HEK293T (cell line): ENCODE measurements around the gene EVA1A.

ENCODE experiments used
- CTCF ChIA-PET: fragments of 350-600 bp; formaldehyde crosslinking; extraction: SDS; loops from one replicate; lab custom pipeline; 2021; ENCODE audit warnings: antibody characterized with exemption, inconsistent platforms; lab: Yijun Ruan, JAX
- POLR2A ChIA-PET: fragments of 350-600 bp; formaldehyde crosslinking; extraction: SDS; loops from one replicate; lab custom pipeline; 2020; ENCODE audit warnings: antibody characterized with exemption, inconsistent platforms; lab: Yijun Ruan, JAX
- DNase-seq: peaks from one replicate; pipeline ENCODE4 v3.0.0; 2012; ENCODE audit warnings: mixed read lengths; ENCODE audit errors: extremely low spot score
- ARNT ChIP-seq: fragments of 450-650 bp; IDR thresholded peaks from 2 replicates; pipeline ENCODE4 v1.6.1; 2017; ENCODE audit warnings: mild to moderate bottlenecking
- BHLHE40 ChIP-seq: fragments of 450-650 bp; IDR thresholded peaks from 2 replicates; pipeline ENCODE4 v1.6.1; 2016; ENCODE audit warnings: mild to moderate bottlenecking, moderate library complexity, borderline replicate concordance
- CTBP1 ChIP-seq: fragments of 450-650 bp; IDR thresholded peaks from 2 replicates; pipeline ENCODE4 v1.6.1; 2016; ENCODE audit warnings: borderline replicate concordance
- ELF4 ChIP-seq: fragments of 450-650 bp; IDR thresholded peaks from 2 replicates; pipeline ENCODE4 v1.6.1; 2017; ENCODE audit warnings: antibody characterized with exemption
- FOXA1 ChIP-seq: fragments of 450-650 bp; IDR thresholded peaks from 2 replicates; pipeline ENCODE4 v1.6.1; 2016; ENCODE audit warnings: mild to moderate bottlenecking
- FOXK2 ChIP-seq: fragments of 450-650 bp; IDR thresholded peaks from 2 replicates; pipeline ENCODE4 v1.6.1; 2016; ENCODE audit warnings: mild to moderate bottlenecking
- FOXM1 ChIP-seq: fragments of 450-650 bp; IDR thresholded peaks from 2 replicates; pipeline ENCODE4 v1.6.1; 2017; ENCODE audit warnings: mild to moderate bottlenecking, borderline replicate concordance
- HDGF ChIP-seq: fragments of 450-650 bp; IDR thresholded peaks from 2 replicates; pipeline ENCODE4 v1.6.1; 2017; ENCODE audit warnings: antibody characterized with exemption, borderline replicate concordance
- L3MBTL2 ChIP-seq: fragments of 450-650 bp; conservative IDR thresholded peaks from 2 replicates; pipeline ENCODE4 v1.6.1; 2016; ENCODE audit warnings: mild to moderate bottlenecking
- LEF1 ChIP-seq: fragments of 450-650 bp; IDR thresholded peaks from 2 replicates; pipeline ENCODE4 v1.6.1; 2017; ENCODE audit warnings: mild to moderate bottlenecking, borderline replicate concordance
- NFRKB ChIP-seq: fragments of 450-650 bp; IDR thresholded peaks from 2 replicates; pipeline ENCODE4 v1.6.1; 2016; ENCODE audit warnings: mild to moderate bottlenecking, moderate library complexity
- PKNOX1 ChIP-seq: fragments of 450-650 bp; IDR thresholded peaks from 2 replicates; pipeline ENCODE4 v1.6.1; 2016
- SP1 ChIP-seq: fragments of 450-650 bp; IDR thresholded peaks from 2 replicates; pipeline ENCODE4 v1.6.1; 2017
- SUZ12 ChIP-seq: fragments of 450-650 bp; IDR thresholded peaks from 2 replicates; pipeline ENCODE4 v1.6.1; 2016; ENCODE audit warnings: mild to moderate bottlenecking
- TARDBP ChIP-seq: fragments of 450-650 bp; IDR thresholded peaks from 2 replicates; pipeline ENCODE4 v1.6.1; 2016
- ZNF384 ChIP-seq: fragments of 450-650 bp; IDR thresholded peaks from 2 replicates; pipeline ENCODE4 v1.6.1; 2016

The EVA1A gene

GRCh38 chr2:75565472-75566462, 5.0 kb upstream of the EVA1A start:
- no peak for DNase-seq
- POLR2A ChIA-PET, result no interaction called here
- TF ChIP-seq FOXM1, result no peak
- TF ChIP-seq PKNOX1, result peak; percentile 54
- CTCF ChIA-PET, result no interaction called here

- ChIA-PET POLR2A (no interaction called here), CTCF (no interaction called here)
- DNase-seq, result no peak
Observed at GRCh38 chr2:75564713-75565359, 4.1 kb upstream of the EVA1A start.

GRCh38 chr2:75564026-75564688, 3.4 kb upstream of the EVA1A start:
- CTCF ChIA-PET, result no interaction called here
- POLR2A ChIA-PET, result no interaction called here
- TF ChIP-seq ARNT, result no peak
- DNase-seq, result no peak

More at GRCh38 chr2:75564713-75565359, 4.1 kb upstream of the EVA1A start:
- TF ChIP-seq ARNT (no peak), FOXA1 (no peak), SP1 (no peak), ZNF384 (no peak), TARDBP (no peak), L3MBTL2 (no peak), SUZ12 (no peak), ELF4 (no peak), LEF1 (no peak), BHLHE40 (no peak), PKNOX1 (no peak), FOXK2 (no peak), HDGF (no peak), CTBP1 (no peak), FOXM1 (no peak), NFRKB (no peak)

- DNase-seq, result no peak
- ChIA-PET CTCF (no interaction called here), POLR2A (no interaction called here)
- TF ChIP-seq SUZ12, result no peak
Observed at GRCh38 chr2:75563591-75563990, 2.9 kb upstream of the EVA1A start.

- CTCF ChIA-PET, result no interaction called here
- DNase-seq, result no peak
Observed at GRCh38 chr2:75562513-75562864, 1.8 kb upstream of the EVA1A start.

GRCh38 chr2:75561566-75562512, 1.1 kb upstream of the EVA1A start:
- TF ChIP-seq ARNT (no peak), L3MBTL2 (no peak)
- ChIA-PET CTCF (interaction anchor here (0.6 to 1.2 kb wide), 2 partner anchors 35 to 43 kb away, joined by 3 read pairs; no protein-coding TSS in a partner anchor), POLR2A (interaction anchor here (1.3 kb wide), 1 partner anchor 33 kb away, joined by 3 read pairs; no protein-coding TSS in a partner anchor)
- no peak for DNase-seq

More at GRCh38 chr2:75562513-75562864, 1.8 kb upstream of the EVA1A start:
- TF ChIP-seq CTBP1 (no peak), L3MBTL2 (no peak), ARNT (no peak), FOXA1 (no peak), HDGF (no peak), NFRKB (no peak), FOXK2 (no peak), ELF4 (no peak), FOXM1 (no peak)
- POLR2A ChIA-PET, result no interaction called here
